PC-3 (cell line): Measurements from ENCODE around the gene ECE1. TPM values are rescaled to one million over a fixed set of nuclear protein-coding genes. Genes with fewer than 3 reads are reported as not detected.

Experiments used
- ATAC-seq: fragments of 200-7000 bp; cut with Tn5 transposase; 2 replicates; pipeline ENCODE4 v1.9.1; 2020; ENCODE audit warnings: mild to moderate bottlenecking, moderate library complexity
- BruUV-seq: library from RNA; stranded (reverse); fragments of 400-500 nt; replicated peaks from 2 replicates; lab custom pipeline; 2021; lab: Mats Ljungman, UMichigan
- CTCF ChIA-PET: fragments of 300-600 bp; sonication (Branson Sonifier 250); formaldehyde crosslinking; loops from one replicate; lab custom pipeline; 2022; ENCODE audit warnings: antibody characterized with exemption; lab: Charles Lee
- POLR2A ChIA-PET: fragments of 300-600 bp; sonication (Branson Sonifier 250); formaldehyde crosslinking; loops from one replicate; lab custom pipeline; 2022; ENCODE audit warnings: antibody characterized with exemption; ENCODE audit not compliant: unreplicated experiment; lab: Charles Lee
- DNase-seq: peaks from one replicate; pipeline ENCODE4 v3.0.0-alpha.2; 2015
- H2AFZ ChIP-seq: fragments of 300-600 bp; sonication (generic); 2 replicates; pipeline ENCODE4 v1.6.0; 2016; ENCODE audit warnings: antibody characterized with exemption, low read length
- H3F3A ChIP-seq: fragments of 300-600 bp; sonication (generic); one replicate; pipeline ENCODE4 v1.6.0; 2017; ENCODE audit warnings: antibody characterized with exemption, low read length, control low read depth, mild to moderate bottlenecking; ENCODE audit not compliant: unreplicated experiment
- H3K27ac ChIP-seq: fragments of 300-600 bp; sonication (generic); 2 replicates; pipeline ENCODE4 v1.5.1; 2016; ENCODE audit warnings: mild to moderate bottlenecking, low read length
- H3K27me3 ChIP-seq: fragments of 300-600 bp; sonication (generic); 2 replicates; pipeline ENCODE4 v1.6.1; 2016; ENCODE audit warnings: low read length, mixed read lengths
- H3K36me3 ChIP-seq: fragments of 300-600 bp; sonication (generic); 2 replicates; pipeline ENCODE4 v1.6.1; 2016; ENCODE audit warnings: low read depth, mixed run types, low read length, mixed read lengths
- H3K4me1 ChIP-seq: fragments of 300-600 bp; sonication (generic); 2 replicates; pipeline ENCODE4 v1.5.1; 2016; ENCODE audit warnings: low read length; ENCODE audit not compliant: insufficient read depth
- H3K4me2 ChIP-seq: fragments of 300-600 bp; sonication (generic); 2 replicates; pipeline ENCODE4 v1.6.0; 2016; ENCODE audit warnings: low read length
- H3K4me3 ChIP-seq: fragments of 300-600 bp; sonication (generic); 2 replicates; pipeline ENCODE4 v1.5.1; 2016; ENCODE audit warnings: mild to moderate bottlenecking, low read length, mixed read lengths
- H3K79me2 ChIP-seq: fragments of 300-600 bp; sonication (generic); 2 replicates; pipeline ENCODE4 v1.6.1; 2017; ENCODE audit warnings: low read length, mixed read lengths
- H3K9ac ChIP-seq: fragments of 300-600 bp; sonication (generic); 2 replicates; pipeline ENCODE4 v1.6.0; 2016; ENCODE audit warnings: mild to moderate bottlenecking, low read length
- H3K9me2 ChIP-seq: fragments of 300-600 bp; sonication (generic); replicated peaks from 2 replicates; pipeline ENCODE4 v1.6.1; 2016; ENCODE audit warnings: mixed run types, low read length, mixed read lengths
- H3K9me3 ChIP-seq: fragments of 300-600 bp; sonication (generic); 2 replicates; pipeline ENCODE4 v1.6.1; 2016; ENCODE audit warnings: low read length, mixed read lengths
- H4K20me1 ChIP-seq: fragments of 300-600 bp; sonication (generic); 2 replicates; pipeline ENCODE4 v1.6.1; 2016; ENCODE audit warnings: low read length, mixed read lengths
- CTCF ChIP-seq: fragments of 300-600 bp; sonication (generic); conservative IDR thresholded peaks from 2 replicates; pipeline ENCODE4 v1.5.1; 2017; ENCODE audit warnings: antibody characterized with exemption, low read depth, mild to moderate bottlenecking, low read length
- EZH2 ChIP-seq: fragments of 300-600 bp; sonication (generic); IDR thresholded peaks from one replicate; pipeline ENCODE4 v1.6.1; 2017; ENCODE audit warnings: antibody characterized with exemption, mild to moderate bottlenecking, low read length; ENCODE audit not compliant: unreplicated experiment
- EZH2phosphoT487 ChIP-seq: fragments of 300-600 bp; sonication (generic); IDR thresholded peaks from 2 replicates; pipeline ENCODE4 v1.6.1; 2018; ENCODE audit warnings: mild to moderate bottlenecking, antibody characterized with exemption, low read length, borderline replicate concordance
- intact Hi-C: fragments of 100-400 bp; cut with micrococcal nuclease; formaldehyde crosslinking; loops from 2 replicates; pipeline ENCODE4 v1.9.0; 2023
- total RNA-seq: library from RNA; depleted of rRNA; stranded (reverse); fragments of >200 nt; gene quantifications from 2 replicates; pipeline ENCODE4 v1.2.3, GENCODE V29; 2014

ECE1 gene
- total RNA-seq, 1 experiment from 2014 or later: 86.8 TPM

GRCh38 chr1:21189421-21189820 is 100.8 kb downstream of the ECE1 start:
- Histone ChIP-seq H3K4me2 (no peak overlapping the region), H3K9ac (no peak overlapping the region), H3K36me3 (no peaks in the 10 kb centered on the region), H3K9me3 (no peaks in the 10 kb centered on the region), H3F3A (no peaks in the 10 kb centered on the region), H3K79me2 (no peaks in the 10 kb centered on the region), H3K27ac (no peak overlapping the region), H3K9me2 (no peaks in the 10 kb centered on the region), H3K4me1 (no peaks in the 10 kb centered on the region), H3K4me3 (no peak overlapping the region), H2AFZ (no peak overlapping the region), H3K27me3 (no peaks in the 10 kb centered on the region), H4K20me1 (no peaks in the 10 kb centered on the region)
- no TSS peak for BruUV-seq
- ATAC-seq: no peak
- intact Hi-C loops: no loop called here
- CTCF ChIA-PET: no interaction called here
- DNase-seq: no peak
- no peak for TF ChIP-seq EZH2phosphoT487
- TF ChIP-seq CTCF: no peak
- TF ChIP-seq EZH2: no peak
- POLR2A ChIA-PET: no interaction called here

GRCh38 chr1:21188235-21188634 is 102.0 kb downstream of the ECE1 start:
- no peaks in the 10 kb centered on the region for H3F3A ChIP-seq
- H3K27me3 ChIP-seq: no peaks in the 10 kb centered on the region
- H3K9ac ChIP-seq: no peak overlapping the region
- no peaks in the 10 kb centered on the region for H3K9me3 ChIP-seq
- no peak overlapping the region for H3K27ac ChIP-seq
- intact Hi-C loops: no loop called here
- DNase-seq (no peak), ATAC-seq (no peak)
- H4K20me1 ChIP-seq: no peaks in the 10 kb centered on the region
- no peaks in the 10 kb centered on the region for H3K4me1 ChIP-seq
- no peaks in the 10 kb centered on the region for H3K9me2 ChIP-seq
- H3K4me3 ChIP-seq: no peak overlapping the region
- BruUV-seq: no TSS peak
- no peaks in the 10 kb centered on the region for H3K36me3 ChIP-seq
- ChIA-PET CTCF (no interaction called here), POLR2A (interaction anchor here (0.5 kb wide), 1 partner anchor 172 kb away, joined by 7 read pairs; no protein-coding TSS in a partner anchor)
- no peaks in the 10 kb centered on the region for H3K79me2 ChIP-seq
- H3K4me2 ChIP-seq: no peak overlapping the region
- TF ChIP-seq CTCF (no peak), EZH2phosphoT487 (no peak), EZH2 (no peak)
- no peak overlapping the region for H2AFZ ChIP-seq

GRCh38 chr1:21185221-21185731 is 105.0 kb downstream of the ECE1 start:
- no peaks in the 10 kb centered on the region for H4K20me1 ChIP-seq
- no peak overlapping the region for H3K9ac ChIP-seq
- H3F3A ChIP-seq: no peaks in the 10 kb centered on the region
- H3K36me3 ChIP-seq: no peaks in the 10 kb centered on the region
- ATAC-seq (no peak), DNase-seq (no peak)
- H3K9me3 ChIP-seq: no peaks in the 10 kb centered on the region
- TF ChIP-seq EZH2phosphoT487: no peak
- TF ChIP-seq EZH2: no peak
- TF ChIP-seq CTCF: no peak
- no TSS peak for BruUV-seq
- no peak overlapping the region for H3K4me2 ChIP-seq
- no peak overlapping the region for H3K27ac ChIP-seq
- ChIA-PET CTCF (interaction anchor here (0.6 to 0.7 kb wide), 2 partner anchors 20 to 1210 kb away, joined by 4 to 15 read pairs; no protein-coding TSS in a partner anchor), POLR2A (no interaction called here)
- no peak overlapping the region for H2AFZ ChIP-seq
- H3K9me2 ChIP-seq: no peaks in the 10 kb centered on the region
- H3K79me2 ChIP-seq: no peaks in the 10 kb centered on the region
- H3K4me1 ChIP-seq: no peaks in the 10 kb centered on the region
- intact Hi-C loops: no loop called here
- no peak overlapping the region for H3K4me3 ChIP-seq
- H3K27me3 ChIP-seq: no peaks in the 10 kb centered on the region
